ENCODE results near the gene C19orf44. TPM values are rescaled to one million over a fixed set of nuclear protein-coding genes. Genes with fewer than 3 reads are reported as not detected.

The C19orf44 gene
- total and polyA plus RNA-seq, 2 experiments from 2014 or later: 2.4 to 5.1 TPM

DNA sequence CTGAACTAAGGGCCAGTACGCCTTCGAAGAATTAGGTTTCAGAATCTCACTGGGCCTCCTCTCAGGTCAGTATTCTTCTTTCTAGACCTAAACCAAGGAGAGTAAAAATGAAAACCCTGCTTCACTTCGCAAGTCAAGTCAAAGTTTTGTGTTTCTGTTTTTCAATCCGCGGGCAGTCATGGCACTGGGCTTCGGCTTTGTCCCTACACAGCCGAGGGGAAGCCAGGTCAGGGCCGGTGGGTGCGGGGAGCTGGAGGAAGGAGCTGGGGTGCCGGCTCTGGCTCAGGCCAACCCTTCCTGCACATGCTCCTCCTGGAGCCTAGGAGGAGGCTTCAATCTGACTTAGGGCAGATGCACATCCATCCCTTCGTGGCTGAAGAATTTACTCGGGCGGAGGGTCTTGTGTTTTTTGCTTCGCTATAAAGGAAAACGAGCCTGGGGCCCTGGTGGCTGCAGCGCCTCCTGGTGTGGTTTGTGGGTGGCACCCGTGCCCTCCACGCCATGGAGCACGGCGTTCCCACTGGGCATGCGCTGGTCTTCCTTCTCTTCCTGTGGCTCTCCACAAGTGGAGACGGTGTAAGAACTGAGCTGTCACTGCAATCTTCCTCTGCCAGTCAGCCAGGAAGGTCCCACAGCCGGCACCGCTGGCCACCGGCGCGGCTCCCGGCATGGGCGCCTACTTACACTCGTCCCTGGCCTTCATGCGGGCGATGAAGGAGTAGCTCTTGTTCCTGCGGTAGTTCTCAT is 22.5 kb downstream of the C19orf44 start:
- no peaks in the 10 kb centered on the region for H3K9me2 ChIP-seq (ENCODE audit: insufficient read depth)
- no peaks in the 10 kb centered on the region for H3K4me1 ChIP-seq (ENCODE audit: insufficient read depth)
- TF ChIP-seq EZH2 (IDR thresholded peaks at IDR 0.05; ENCODE audit: insufficient read depth, poor library complexity, severe bottlenecking) (no peak), EZH2phosphoT487 (IDR thresholded peaks at IDR 0.05; ENCODE audit: insufficient read depth, low read depth) (no peak)
- in situ Hi-C loops (cut with MboI): no loop called here
- no peak overlapping the region for H2AFZ ChIP-seq
- peaks cover 7% of the 10 kb centered on the region; the same call in 1 of the 2 replicates for H3F3A ChIP-seq (ENCODE audit: insufficient read depth)
- H3K4me3 ChIP-seq: no peak overlapping the region
- no peaks in the 10 kb centered on the region for H4K20me1 ChIP-seq (ENCODE audit: insufficient read depth)
- 0 out of 2 replicates have a peak, but pooled peaks cover under 1% of the 10 kb centered on the region for H3K79me2 ChIP-seq (ENCODE audit: insufficient read depth)
- H3K9me3 ChIP-seq (ENCODE audit: low read depth): no peaks in the 10 kb centered on the region
- H3K9ac ChIP-seq: no peak overlapping the region
- no peak overlapping the region for H3K27ac ChIP-seq
- no peak for DNase-seq
- H3K4me2 ChIP-seq (ENCODE audit: unreplicated experiment): no peak overlapping the region
- H3K27me3 ChIP-seq (replicated peaks; ENCODE audit: insufficient read depth): no peaks in the 10 kb centered on the region
- peaks cover 5% of the 10 kb centered on the region; the same call in 1 of the 2 replicates for H3K36me3 ChIP-seq (ENCODE audit: low read depth)
- whole genome bisulfite sequencing, 2 experiments (ENCODE audit: low coverage in 1 of 2, low lambda C conversion rate in 2 of 2, missing lambda C conversion rate in 2 of 2): 91 to 92% methylated on average over 31 to 33 of the region's 33 CpGs

DNA sequence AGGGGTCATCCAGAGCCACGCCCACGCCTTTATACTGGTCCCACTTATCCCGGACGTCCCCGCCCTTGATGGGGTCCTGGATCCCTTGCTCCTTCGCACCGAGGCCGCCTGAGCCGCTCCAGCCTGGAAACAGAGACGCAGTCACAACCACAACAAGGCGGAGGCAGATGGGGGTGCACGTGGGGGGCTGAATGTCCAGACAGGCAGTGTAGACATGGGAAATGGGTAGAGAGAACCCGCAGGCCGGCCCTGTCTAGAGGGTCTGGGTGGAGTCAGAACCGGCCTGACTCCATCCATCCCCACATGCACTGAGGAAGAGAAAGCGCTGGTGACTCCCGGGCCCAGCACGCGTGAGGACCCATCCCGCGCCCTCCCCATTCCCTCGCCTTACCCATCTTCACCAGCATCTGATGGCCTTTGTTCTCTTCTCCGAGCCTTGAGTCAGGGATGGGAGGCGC is 23.1 kb downstream of the C19orf44 start:
- Histone ChIP-seq H3K79me2 (ENCODE audit: insufficient read depth) (0 out of 2 replicates have a peak, but pooled peaks cover 6% of the 10 kb centered on the region), H3K27me3 (replicated peaks; ENCODE audit: insufficient read depth) (no peaks in the 10 kb centered on the region), H3F3A (ENCODE audit: insufficient read depth) (peaks cover 7% of the 10 kb centered on the region; the same call in 1 of the 2 replicates), H3K4me2 (ENCODE audit: unreplicated experiment) (no peak overlapping the region), H4K20me1 (ENCODE audit: insufficient read depth) (no peaks in the 10 kb centered on the region), H2AFZ (no peak overlapping the region), H3K27ac (no peak overlapping the region), H3K4me1 (ENCODE audit: insufficient read depth) (no peaks in the 10 kb centered on the region), H3K9me2 (ENCODE audit: insufficient read depth) (no peaks in the 10 kb centered on the region), H3K9ac (no peak overlapping the region), H3K4me3 (no peak overlapping the region), H3K9me3 (ENCODE audit: low read depth) (no peaks in the 10 kb centered on the region), H3K36me3 (ENCODE audit: low read depth) (peaks cover 8% of the 10 kb centered on the region; the same call in 1 of the 2 replicates)
- WGBS, 2 experiments (ENCODE audit: low coverage in 1 of 2, low lambda C conversion rate in 2 of 2, missing lambda C conversion rate in 2 of 2): 94 to 96% methylated on average over 24 of the region's 24 CpGs
- no peak for DNase-seq
- no peak for TF ChIP-seq EZH2 (IDR thresholded peaks at IDR 0.05; ENCODE audit: insufficient read depth, poor library complexity, severe bottlenecking)
- TF ChIP-seq EZH2phosphoT487 (IDR thresholded peaks at IDR 0.05; ENCODE audit: insufficient read depth, low read depth): no peak
- in situ Hi-C loops (cut with MboI): no loop called here

GRCh38 chr19:16520074-16520973 is 24.1 kb downstream of the C19orf44 start:
- no peaks in the 10 kb centered on the region for H4K20me1 ChIP-seq (ENCODE audit: insufficient read depth)
- H3K4me2 ChIP-seq (ENCODE audit: unreplicated experiment): no peak overlapping the region
- H3K9ac ChIP-seq: no peak overlapping the region
- peaks cover 15% of the 10 kb centered on the region; the same call in 1 of the 2 replicates for H3K36me3 ChIP-seq (ENCODE audit: low read depth)
- DNase-seq: no peak
- no peaks in the 10 kb centered on the region for H3K27me3 ChIP-seq (replicated peaks; ENCODE audit: insufficient read depth)
- H3K4me3 ChIP-seq: no peak overlapping the region
- H3K27ac ChIP-seq: no peak overlapping the region
- no peaks in the 10 kb centered on the region for H3K4me1 ChIP-seq (ENCODE audit: insufficient read depth)
- peaks cover 7% of the 10 kb centered on the region; the same call in 1 of the 2 replicates for H3F3A ChIP-seq (ENCODE audit: insufficient read depth)
- H3K9me2 ChIP-seq (ENCODE audit: insufficient read depth): no peaks in the 10 kb centered on the region
- 0 out of 2 replicates have a peak, but pooled peaks cover 8% of the 10 kb centered on the region for H3K79me2 ChIP-seq (ENCODE audit: insufficient read depth)
- H2AFZ ChIP-seq: no peak overlapping the region
- no peak for TF ChIP-seq EZH2phosphoT487 (IDR thresholded peaks at IDR 0.05; ENCODE audit: insufficient read depth, low read depth)
- TF ChIP-seq EZH2 (IDR thresholded peaks at IDR 0.05; ENCODE audit: insufficient read depth, poor library complexity, severe bottlenecking): no peak
- no peaks in the 10 kb centered on the region for H3K9me3 ChIP-seq (ENCODE audit: low read depth)
- WGBS, 2 experiments (ENCODE audit: low coverage in 1 of 2, low lambda C conversion rate in 2 of 2, missing lambda C conversion rate in 2 of 2): 90 to 91% methylated on average over 43 to 45 of the region's 45 CpGs
- in situ Hi-C loops (cut with MboI): no loop called here

GRCh38 chr19:16520986-16521624 is 24.9 kb downstream of the C19orf44 start:
- Histone ChIP-seq H2AFZ (no peak overlapping the region), H3K27me3 (replicated peaks; ENCODE audit: insufficient read depth) (no peaks in the 10 kb centered on the region), H4K20me1 (ENCODE audit: insufficient read depth) (no peaks in the 10 kb centered on the region), H3K4me1 (ENCODE audit: insufficient read depth) (no peaks in the 10 kb centered on the region), H3K9me3 (ENCODE audit: low read depth) (no peaks in the 10 kb centered on the region), H3K27ac (no peak overlapping the region), H3K9ac (no peak overlapping the region), H3K9me2 (ENCODE audit: insufficient read depth) (no peaks in the 10 kb centered on the region), H3K79me2 (ENCODE audit: insufficient read depth) (0 out of 2 replicates have a peak, but pooled peaks cover 8% of the 10 kb centered on the region), H3K4me3 (no peak overlapping the region), H3F3A (ENCODE audit: insufficient read depth) (peaks cover 7% of the 10 kb centered on the region; the same call in 1 of the 2 replicates), H3K4me2 (ENCODE audit: unreplicated experiment) (no peak overlapping the region), H3K36me3 (ENCODE audit: low read depth) (peaks cover 15% of the 10 kb centered on the region; the same call in 1 of the 2 replicates)
- in situ Hi-C loops (cut with MboI): no loop called here
- TF ChIP-seq EZH2phosphoT487 (IDR thresholded peaks at IDR 0.05; ENCODE audit: insufficient read depth, low read depth) (no peak), EZH2 (IDR thresholded peaks at IDR 0.05; ENCODE audit: insufficient read depth, poor library complexity, severe bottlenecking) (no peak)
- 72 to 85% methylated on average over 11 to 18 of the region's 18 CpGs for WGBS, 2 experiments (ENCODE audit: low coverage in 1 of 2, low lambda C conversion rate in 2 of 2, missing lambda C conversion rate in 2 of 2)
- DNase-seq: no peak

Measured in GM23248 (cell line).